AG09309 (cell line): ENCODE results near the gene TNFRSF1B.

Experiments
- DNase-seq: peaks from one replicate; pipeline ENCODE4 v3.0.0-alpha.2; 2010; ENCODE audit warnings: low read depth
- H3K4me3 ChIP-seq: 2 replicates; pipeline ENCODE4 v1.5.1; 2011; ENCODE audit warnings: mild to moderate bottlenecking, low read depth, low read length, moderate library complexity; ENCODE audit not compliant: control insufficient read depth
- TF ChIP-seq, protein P1 (sequence below): IDR thresholded peaks from 2 replicates; pipeline ENCODE4 v1.5.1; 2011; ENCODE audit warnings: mild to moderate bottlenecking, low read depth, low read length, inconsistent platforms; ENCODE audit not compliant: insufficient read depth, control insufficient read depth; ENCODE audit errors: missing control alignments

The TNFRSF1B gene

DNA sequence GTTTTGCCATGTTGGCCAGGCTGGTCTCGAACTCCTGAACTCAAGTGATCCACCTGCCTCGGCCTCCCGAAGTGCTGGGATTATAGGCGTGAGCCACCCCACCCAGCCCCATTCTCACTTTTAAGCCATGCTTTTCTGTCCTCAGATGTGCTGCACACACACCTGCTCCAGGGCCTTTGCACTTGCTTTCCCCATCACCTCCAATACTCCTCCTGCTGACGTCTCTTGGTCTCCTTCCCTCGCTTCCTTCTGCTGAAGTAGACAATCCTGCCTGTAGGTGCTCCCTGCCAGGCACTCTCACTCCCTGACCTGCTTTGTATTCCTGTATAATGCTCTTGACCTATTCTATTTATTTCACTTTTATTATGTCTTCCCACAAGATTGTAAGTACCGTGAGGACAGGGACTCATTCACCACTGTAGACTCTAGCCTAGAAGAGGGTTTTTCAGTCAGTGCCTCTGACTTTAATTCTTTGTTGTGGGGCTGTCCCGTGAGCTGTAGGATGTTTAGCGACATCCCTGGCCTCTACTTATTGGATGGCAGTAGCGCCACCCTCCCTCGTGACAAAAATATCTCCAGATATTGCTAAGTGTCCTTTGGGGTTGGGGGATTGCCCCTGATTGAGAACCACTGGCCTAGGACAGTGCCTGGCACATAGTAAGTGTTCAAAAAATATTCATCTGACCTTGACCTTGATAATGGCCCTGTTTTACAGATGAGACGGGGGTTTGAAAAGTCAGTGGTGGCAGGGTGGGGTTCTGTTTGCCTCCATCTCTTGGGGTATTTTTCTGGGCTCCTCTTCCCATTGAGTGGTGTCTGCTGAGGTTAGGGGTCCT, 4.6 kb downstream of the TNFRSF1B start:
- DNase-seq: no peak
- TF ChIP-seq, protein P1, sequence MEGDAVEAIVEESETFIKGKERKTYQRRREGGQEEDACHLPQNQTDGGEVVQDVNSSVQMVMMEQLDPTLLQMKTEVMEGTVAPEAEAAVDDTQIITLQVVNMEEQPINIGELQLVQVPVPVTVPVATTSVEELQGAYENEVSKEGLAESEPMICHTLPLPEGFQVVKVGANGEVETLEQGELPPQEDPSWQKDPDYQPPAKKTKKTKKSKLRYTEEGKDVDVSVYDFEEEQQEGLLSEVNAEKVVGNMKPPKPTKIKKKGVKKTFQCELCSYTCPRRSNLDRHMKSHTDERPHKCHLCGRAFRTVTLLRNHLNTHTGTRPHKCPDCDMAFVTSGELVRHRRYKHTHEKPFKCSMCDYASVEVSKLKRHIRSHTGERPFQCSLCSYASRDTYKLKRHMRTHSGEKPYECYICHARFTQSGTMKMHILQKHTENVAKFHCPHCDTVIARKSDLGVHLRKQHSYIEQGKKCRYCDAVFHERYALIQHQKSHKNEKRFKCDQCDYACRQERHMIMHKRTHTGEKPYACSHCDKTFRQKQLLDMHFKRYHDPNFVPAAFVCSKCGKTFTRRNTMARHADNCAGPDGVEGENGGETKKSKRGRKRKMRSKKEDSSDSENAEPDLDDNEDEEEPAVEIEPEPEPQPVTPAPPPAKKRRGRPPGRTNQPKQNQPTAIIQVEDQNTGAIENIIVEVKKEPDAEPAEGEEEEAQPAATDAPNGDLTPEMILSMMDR: no peak
- H3K4me3 ChIP-seq: no peak overlapping the region

- no peak for DNase-seq
- TF ChIP-seq, protein P1: no peak
- H3K4me3 ChIP-seq: no peak overlapping the region
Observed at GRCh38 chr1:12172042-12172851, 5.5 kb downstream of the TNFRSF1B start.

GRCh38 chr1:12173041-12173509, 6.3 kb downstream of the TNFRSF1B start:
- no peak overlapping the region for H3K4me3 ChIP-seq
- DNase-seq: no peak
- TF ChIP-seq, protein P1: no peak

DNA sequence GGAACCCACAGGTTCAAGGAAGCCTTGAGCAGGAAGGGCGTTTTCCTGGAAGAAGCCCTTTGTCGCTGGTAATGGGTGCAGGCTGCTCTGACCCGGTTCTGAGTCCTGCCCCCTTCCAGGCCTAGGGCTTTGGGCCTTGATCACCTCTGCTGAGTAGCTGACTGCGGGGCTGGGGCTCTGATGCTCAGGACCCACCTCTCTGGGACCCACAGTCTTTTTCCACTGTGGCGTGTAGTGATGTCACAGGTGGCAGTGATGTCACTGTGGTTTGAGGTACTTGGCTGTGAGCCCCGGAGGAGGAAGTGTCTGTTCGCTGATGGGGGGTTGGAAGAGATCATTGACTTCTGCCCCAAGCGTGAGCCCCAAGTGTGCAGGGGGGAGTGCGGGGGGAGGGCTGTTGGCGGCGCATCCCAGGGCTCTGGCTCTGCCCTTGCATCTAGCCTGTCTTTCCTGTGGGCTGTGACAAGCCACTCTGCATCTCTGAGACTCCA, 6.9 kb downstream of the TNFRSF1B start:
- TF ChIP-seq, protein P1: no peak
- no peak overlapping the region for H3K4me3 ChIP-seq
- no peak for DNase-seq

- TF ChIP-seq, protein P1: no peak
- DNase-seq: no peak
Observed at GRCh38 chr1:12174924-12175810, 8.4 kb downstream of the TNFRSF1B start.

More at GRCh38 chr1:12174924-12175810, 8.4 kb downstream of the TNFRSF1B start:
- H3K4me3 ChIP-seq: no peak overlapping the region
